G401.6 (cell line): ENCODE results near the gene RYR3.
"Not testable (repeated sequence)": the region's sequence is repeated elsewhere in the genome, so short reads cannot be mapped to it uniquely, and the experiment has no call there.

Source experiments
- FAIRE-seq: peaks from 2 replicates; lab custom pipeline; 2012; peaks lifted over from hg19 to GRCh38; lab: Jason Lieb, UNC

RYR3 gene

GRCh38 chr15:33517944-33518343, 207.2 kb downstream of the RYR3 start:
- FAIRE-seq, result no peak

- FAIRE-seq, result no peak
Observed at GRCh38 chr15:33518421-33518820, 207.7 kb downstream of the RYR3 start.

- no peak for FAIRE-seq
Observed at GRCh38 chr15:33524274-33524673, 213.5 kb downstream of the RYR3 start.

GRCh38 chr15:33526532-33526931, 215.8 kb downstream of the RYR3 start:
- no peak for FAIRE-seq

- no peak for FAIRE-seq
Observed at GRCh38 chr15:33533197-33533596, 222.4 kb downstream of the RYR3 start.

GRCh38 chr15:33534642-33535041, 223.9 kb downstream of the RYR3 start:
- no peak for FAIRE-seq

GRCh38 chr15:33535135-33535534, 224.4 kb downstream of the RYR3 start:
- no peak for FAIRE-seq

- no peak for FAIRE-seq
Observed at GRCh38 chr15:33539825-33540573, 229.2 kb downstream of the RYR3 start.

GRCh38 chr15:33543957-33544356, 233.2 kb downstream of the RYR3 start:
- no peak for FAIRE-seq

- no peak for FAIRE-seq
Observed at GRCh38 chr15:33545866-33546265, 235.1 kb downstream of the RYR3 start.

- no peak for FAIRE-seq
Observed at GRCh38 chr15:33547876-33548275, 237.1 kb downstream of the RYR3 start.

GRCh38 chr15:33551860-33552259, 241.1 kb downstream of the RYR3 start:
- no peak for FAIRE-seq

- no peak for FAIRE-seq
Observed at GRCh38 chr15:33553157-33553556, 242.4 kb downstream of the RYR3 start.

GRCh38 chr15:33559207-33559890, 248.6 kb downstream of the RYR3 start:
- FAIRE-seq, result no peak

GRCh38 chr15:33561407-33561806, 250.6 kb downstream of the RYR3 start:
- no peak for FAIRE-seq

GRCh38 chr15:33561967-33562366, 251.2 kb downstream of the RYR3 start:
- no peak for FAIRE-seq

GRCh38 chr15:33565094-33565493, 254.3 kb downstream of the RYR3 start:
- no peak for FAIRE-seq

GRCh38 chr15:33567652-33568051, 256.9 kb downstream of the RYR3 start:
- no peak for FAIRE-seq

GRCh38 chr15:33569036-33569435, 258.3 kb downstream of the RYR3 start:
- FAIRE-seq, result no peak

GRCh38 chr15:33577911-33578310, 267.1 kb downstream of the RYR3 start:
- not testable (repeated sequence) for FAIRE-seq

- no peak for FAIRE-seq
Observed at GRCh38 chr15:33580526-33580925, 269.8 kb downstream of the RYR3 start.

- no peak for FAIRE-seq
Observed at GRCh38 chr15:33581032-33581431, 270.3 kb downstream of the RYR3 start.

GRCh38 chr15:33584797-33585196, 274.0 kb downstream of the RYR3 start:
- FAIRE-seq, result no peak
